Osteoblast (primary cell): ENCODE measurements around the gene CNTNAP3. TPM values are rescaled to one million over a fixed set of nuclear protein-coding genes. Genes with fewer than 3 reads are reported as not detected.
"Not testable (repeated sequence)": the region's sequence is repeated elsewhere in the genome, so short reads cannot be mapped to it uniquely, and the experiment has no call there.

Source experiments
- DNase-seq: peaks from one replicate; pipeline ENCODE4 v3.0.0; 2011; ENCODE audit warnings: low spot score, mixed read lengths; ENCODE audit not compliant: insufficient read length; ENCODE audit errors: missing footprints
- H2AFZ ChIP-seq: 2 replicates; pipeline ENCODE4 v1.6.0; 2011; ENCODE audit warnings: mild to moderate bottlenecking, low read length
- H3K27ac ChIP-seq: 2 replicates; pipeline ENCODE4 v1.5.1; 2011; ENCODE audit warnings: mild to moderate bottlenecking, low read depth, low read length, moderate library complexity
- H3K27me3 ChIP-seq: 2 replicates; pipeline ENCODE4 v1.6.0; 2012; ENCODE audit warnings: mild to moderate bottlenecking, control low read depth, inconsistent platforms, low read length, moderate library complexity; ENCODE audit not compliant: insufficient read depth
- H3K36me3 ChIP-seq: 2 replicates; pipeline ENCODE4 v1.5.1; 2011; ENCODE audit warnings: mild to moderate bottlenecking, low read length, control low read depth, moderate library complexity; ENCODE audit not compliant: insufficient read depth
- H3K4me1 ChIP-seq: 2 replicates; pipeline ENCODE4 v1.5.1; 2011; ENCODE audit warnings: mild to moderate bottlenecking, low read length, control low read depth, moderate library complexity; ENCODE audit not compliant: insufficient read depth
- H3K4me2 ChIP-seq: 2 replicates; pipeline ENCODE4 v1.6.0; 2011; ENCODE audit warnings: mild to moderate bottlenecking, low read length; ENCODE audit not compliant: insufficient read depth
- H3K4me3 ChIP-seq: fragments of 200-600 bp; sonication (generic); 3 replicates; pipeline ENCODE4 v1.5.1; 2012; ENCODE audit warnings: mild to moderate bottlenecking, low read length, inconsistent platforms; ENCODE audit not compliant: insufficient read depth
- H3K79me2 ChIP-seq: 2 replicates; pipeline ENCODE4 v1.6.0; 2012; ENCODE audit warnings: mild to moderate bottlenecking, low read length, control low read depth, inconsistent platforms; ENCODE audit not compliant: insufficient read depth
- H3K9me3 ChIP-seq: 2 replicates; pipeline ENCODE4 v1.5.1; 2011; ENCODE audit warnings: low read depth, low read length, control low read depth
- H4K20me1 ChIP-seq: 2 replicates; pipeline ENCODE4 v1.6.0; 2012; ENCODE audit warnings: mild to moderate bottlenecking, low read length, control low read depth; ENCODE audit not compliant: insufficient read depth
- total RNA-seq: library from RNA; depleted of rRNA; stranded (reverse); fragments of >200 nt; gene quantifications from 2 replicates; pipeline ENCODE4 v1.2.3, GENCODE V29; 2012
- TF ChIP-seq, protein P1 (sequence below): IDR thresholded peaks from 2 replicates; pipeline ENCODE4 v1.5.1; 2011; ENCODE audit warnings: mild to moderate bottlenecking, low read depth, low read length, moderate library complexity; ENCODE audit errors: extremely low read depth

The CNTNAP3 gene
- total RNA-seq, 1 donor: 1.4 TPM

DNA sequence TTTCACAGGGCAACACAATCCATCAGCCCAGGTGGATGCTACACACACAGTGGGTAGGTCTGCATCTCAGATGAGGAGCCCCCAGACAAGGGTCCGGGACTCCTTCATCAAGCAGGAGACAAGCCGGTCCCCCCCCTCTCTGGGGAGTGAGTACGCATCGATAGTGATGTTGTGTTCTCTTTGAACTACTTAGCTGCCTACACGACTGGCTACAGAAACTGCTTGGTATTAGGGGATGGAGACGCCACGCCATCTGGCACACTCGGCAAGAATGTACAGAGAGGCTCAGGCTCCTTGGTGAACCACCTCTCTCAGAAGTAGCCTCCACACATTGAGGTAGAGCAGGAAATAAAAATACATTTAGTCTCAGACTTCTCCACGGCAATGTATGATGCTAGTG is 179.8 kb downstream of the CNTNAP3 start:
- H3K9me3 ChIP-seq: no peaks in the 10 kb centered on the region
- no peak for DNase-seq
- no peaks in the 10 kb centered on the region for H3K79me2 ChIP-seq
- H2AFZ ChIP-seq: no peak overlapping the region
- no peak overlapping the region for H3K4me3 ChIP-seq
- no peaks in the 10 kb centered on the region for H3K4me1 ChIP-seq
- H3K4me2 ChIP-seq: no peak overlapping the region
- H3K36me3 ChIP-seq: no peaks in the 10 kb centered on the region
- H4K20me1 ChIP-seq: no peaks in the 10 kb centered on the region
- no peaks in the 10 kb centered on the region for H3K27me3 ChIP-seq
- TF ChIP-seq, protein P1, sequence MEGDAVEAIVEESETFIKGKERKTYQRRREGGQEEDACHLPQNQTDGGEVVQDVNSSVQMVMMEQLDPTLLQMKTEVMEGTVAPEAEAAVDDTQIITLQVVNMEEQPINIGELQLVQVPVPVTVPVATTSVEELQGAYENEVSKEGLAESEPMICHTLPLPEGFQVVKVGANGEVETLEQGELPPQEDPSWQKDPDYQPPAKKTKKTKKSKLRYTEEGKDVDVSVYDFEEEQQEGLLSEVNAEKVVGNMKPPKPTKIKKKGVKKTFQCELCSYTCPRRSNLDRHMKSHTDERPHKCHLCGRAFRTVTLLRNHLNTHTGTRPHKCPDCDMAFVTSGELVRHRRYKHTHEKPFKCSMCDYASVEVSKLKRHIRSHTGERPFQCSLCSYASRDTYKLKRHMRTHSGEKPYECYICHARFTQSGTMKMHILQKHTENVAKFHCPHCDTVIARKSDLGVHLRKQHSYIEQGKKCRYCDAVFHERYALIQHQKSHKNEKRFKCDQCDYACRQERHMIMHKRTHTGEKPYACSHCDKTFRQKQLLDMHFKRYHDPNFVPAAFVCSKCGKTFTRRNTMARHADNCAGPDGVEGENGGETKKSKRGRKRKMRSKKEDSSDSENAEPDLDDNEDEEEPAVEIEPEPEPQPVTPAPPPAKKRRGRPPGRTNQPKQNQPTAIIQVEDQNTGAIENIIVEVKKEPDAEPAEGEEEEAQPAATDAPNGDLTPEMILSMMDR: no peak
- no peak overlapping the region for H3K27ac ChIP-seq

DNA sequence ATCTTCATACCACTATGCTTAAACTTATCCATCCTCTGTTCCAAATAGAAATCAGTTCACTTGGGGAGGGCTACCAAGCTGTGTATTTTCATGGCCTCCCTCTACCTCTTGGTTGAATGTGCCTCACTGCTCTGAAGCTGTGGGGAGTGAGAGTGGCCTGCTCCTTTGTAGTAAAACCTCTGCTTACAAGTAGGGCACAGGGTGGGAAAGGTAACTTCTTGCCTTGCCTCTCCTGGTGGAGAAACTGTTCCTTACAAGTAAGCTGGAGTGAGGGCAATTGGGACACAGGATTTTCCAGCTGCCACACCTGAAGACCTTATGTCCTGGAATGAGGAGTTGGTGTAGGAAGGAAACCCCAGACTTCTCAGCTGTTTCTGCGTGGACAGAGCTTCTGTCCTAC is 190.8 kb downstream of the CNTNAP3 start:
- H3K4me3 ChIP-seq, DNase-seq, H3K36me3 ChIP-seq, H3K27me3 ChIP-seq, H3K4me1 ChIP-seq, H4K20me1 ChIP-seq, H3K79me2 ChIP-seq, H2AFZ ChIP-seq, H3K9me3 ChIP-seq, H3K27ac ChIP-seq, H3K4me2 ChIP-seq: not testable (repeated sequence)

DNA sequence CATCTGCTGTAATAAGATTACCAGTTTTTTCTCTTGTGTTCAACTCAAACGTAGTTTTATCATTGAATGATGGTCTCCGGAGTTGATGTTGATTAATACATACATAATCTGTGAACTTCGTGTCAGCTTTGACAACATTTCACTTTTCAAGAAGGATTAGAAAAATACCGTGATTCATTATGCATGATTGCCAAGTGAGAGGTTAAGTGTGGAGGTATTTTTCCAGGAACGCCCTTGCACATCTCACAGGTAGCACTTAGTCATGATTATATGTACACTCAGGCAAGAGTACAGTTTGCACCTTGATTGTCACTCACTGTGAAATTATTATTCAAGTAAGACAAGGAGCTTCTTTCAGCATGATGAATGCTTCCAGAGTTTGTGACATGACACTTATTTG is 202.7 kb downstream of the CNTNAP3 start:
- H3K9me3 ChIP-seq, H3K4me2 ChIP-seq, H3K79me2 ChIP-seq, H3K4me1 ChIP-seq, H3K36me3 ChIP-seq, DNase-seq, H3K4me3 ChIP-seq, H2AFZ ChIP-seq, H3K27me3 ChIP-seq, H3K27ac ChIP-seq, H4K20me1 ChIP-seq: not testable (repeated sequence)

DNA sequence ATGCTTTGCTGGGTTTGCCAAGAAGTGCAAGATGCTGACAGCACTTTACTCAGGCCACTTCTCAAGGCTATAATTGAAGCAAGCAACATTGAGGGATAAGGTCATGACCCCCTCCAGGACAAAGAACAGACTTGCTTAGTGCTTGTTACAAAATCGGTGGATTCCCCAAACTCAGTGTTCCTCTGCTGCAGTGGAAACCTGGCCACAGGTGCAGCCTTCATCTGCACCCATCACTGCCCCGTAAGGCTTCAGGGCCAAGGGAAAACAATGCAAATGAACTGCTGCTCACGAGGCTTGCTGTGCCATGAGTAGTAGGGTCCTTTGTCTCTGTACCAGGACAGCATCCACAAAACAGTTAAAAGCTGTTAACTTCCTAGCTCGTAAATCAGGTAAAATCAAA is 205.4 kb downstream of the CNTNAP3 start:
- H3K4me1 ChIP-seq, H2AFZ ChIP-seq, DNase-seq, H3K79me2 ChIP-seq, H3K36me3 ChIP-seq, H3K4me3 ChIP-seq, H3K27me3 ChIP-seq, H4K20me1 ChIP-seq, H3K27ac ChIP-seq, H3K4me2 ChIP-seq, H3K9me3 ChIP-seq: not testable (repeated sequence)

DNA sequence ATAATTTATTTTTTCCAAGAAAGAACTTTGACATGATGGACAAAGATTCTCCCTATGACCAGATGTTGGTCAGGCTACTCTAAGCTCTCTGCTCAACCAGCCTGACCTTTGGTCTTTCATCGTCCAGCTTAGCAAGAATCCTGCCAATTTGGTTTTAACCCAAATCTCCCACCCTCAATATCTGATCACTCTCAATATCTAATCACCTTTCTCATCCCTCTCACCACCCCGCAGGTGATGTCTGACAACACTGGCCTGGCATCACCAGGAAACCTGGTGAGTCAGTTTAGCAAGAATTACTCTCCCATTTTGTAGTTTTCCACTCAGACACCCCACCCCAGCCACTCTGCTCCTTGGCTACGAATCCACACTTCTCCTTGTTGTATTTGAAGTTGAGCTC is 207.9 kb downstream of the CNTNAP3 start:
- H3K4me3 ChIP-seq, H3K27ac ChIP-seq, H2AFZ ChIP-seq, DNase-seq, H3K4me2 ChIP-seq, H3K4me1 ChIP-seq, H3K9me3 ChIP-seq, H4K20me1 ChIP-seq, H3K27me3 ChIP-seq, H3K36me3 ChIP-seq, H3K79me2 ChIP-seq: not testable (repeated sequence)

DNA sequence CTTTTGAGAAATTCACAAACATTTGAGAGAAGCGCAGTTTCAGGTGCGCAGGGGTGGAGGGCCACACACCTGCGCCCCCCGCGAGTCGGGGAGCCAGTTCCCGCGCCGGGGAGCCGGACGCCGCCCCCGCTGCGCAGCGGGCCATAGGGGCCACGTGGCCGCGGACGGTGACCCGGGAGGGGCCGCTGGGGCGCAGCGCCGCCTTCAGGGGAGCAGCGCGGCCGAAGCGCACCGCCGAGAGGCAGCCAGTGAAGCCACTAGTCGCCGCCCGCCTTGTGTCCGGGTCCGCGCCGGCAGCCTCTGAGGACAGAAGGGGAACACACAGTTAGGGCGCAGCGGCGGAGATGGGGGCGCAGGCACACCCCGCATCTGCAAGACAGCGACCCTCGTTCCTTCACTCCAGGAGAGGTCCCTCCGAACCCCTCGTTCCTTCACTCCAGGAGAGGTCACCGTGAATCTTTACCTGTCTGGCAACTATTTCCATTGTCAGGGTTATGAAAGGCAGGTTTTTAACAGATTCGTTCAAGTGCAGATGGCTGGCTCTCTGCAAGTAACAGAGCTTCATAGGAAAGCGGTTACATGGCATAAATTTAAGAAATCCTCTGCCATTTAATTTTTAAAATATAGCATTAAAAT is 209.2 kb downstream of the CNTNAP3 start:
- not testable (repeated sequence) for H3K27ac ChIP-seq, H3K36me3 ChIP-seq, H3K4me1 ChIP-seq, H2AFZ ChIP-seq, H3K27me3 ChIP-seq, H3K4me2 ChIP-seq, H4K20me1 ChIP-seq, H3K79me2 ChIP-seq, H3K9me3 ChIP-seq
- H3K4me3 ChIP-seq: peak overlapping the region; percentile 48
- DNase-seq: peak; percentile 48

DNA sequence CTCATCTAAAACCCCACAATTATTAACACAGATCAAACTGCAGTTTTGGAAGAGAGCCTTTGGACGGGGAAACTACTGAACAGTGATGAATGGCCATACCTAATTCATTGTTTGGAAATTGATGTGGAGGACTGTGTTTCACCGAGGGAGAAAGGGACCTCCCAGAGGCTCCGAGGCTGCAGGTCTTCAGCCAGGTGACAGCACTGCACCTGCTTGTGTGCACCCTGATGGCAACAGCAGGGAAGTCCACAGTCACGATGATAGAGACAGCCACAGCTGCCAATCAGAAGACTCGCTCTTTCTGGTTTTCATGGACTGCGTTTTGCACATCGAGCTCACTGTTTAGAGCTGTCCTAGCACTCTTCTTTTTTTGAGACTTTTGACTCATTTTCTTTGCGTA is 214.4 kb downstream of the CNTNAP3 start:
- H2AFZ ChIP-seq, H3K79me2 ChIP-seq, H3K36me3 ChIP-seq, H3K27ac ChIP-seq, H3K9me3 ChIP-seq, H3K27me3 ChIP-seq, H4K20me1 ChIP-seq, H3K4me1 ChIP-seq, H3K4me2 ChIP-seq, DNase-seq, H3K4me3 ChIP-seq: not testable (repeated sequence)

DNA sequence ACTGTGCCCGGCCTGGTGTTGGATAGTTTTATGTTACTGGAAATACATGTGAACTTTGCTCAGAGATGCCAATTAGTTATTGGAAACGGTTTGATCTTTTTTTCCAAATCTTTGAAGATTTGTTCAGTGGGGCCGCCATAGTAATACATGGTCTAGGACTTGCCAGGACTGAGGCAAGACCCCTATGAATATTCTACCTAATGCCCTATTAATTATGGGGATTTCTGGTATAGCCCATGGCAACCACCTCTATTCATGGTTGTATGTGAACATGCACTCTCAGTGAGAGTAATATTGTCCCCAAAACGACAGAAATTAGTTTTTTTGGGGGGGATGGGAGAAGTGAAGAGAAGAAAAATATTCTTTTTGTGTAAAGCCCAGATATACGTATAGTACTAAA is 220.3 kb downstream of the CNTNAP3 start:
- not testable (repeated sequence) for DNase-seq, H3K4me2 ChIP-seq, H2AFZ ChIP-seq, H3K79me2 ChIP-seq, H3K9me3 ChIP-seq, H3K4me3 ChIP-seq, H3K27ac ChIP-seq, H3K36me3 ChIP-seq, H3K27me3 ChIP-seq, H4K20me1 ChIP-seq, H3K4me1 ChIP-seq
